GM18868 (cell line): Measurements from ENCODE around the gene ANKRD36.
"Not testable (repeated sequence)": the region's sequence is repeated elsewhere in the genome, so short reads cannot be mapped to it uniquely, and the experiment has no call there.

ENCODE experiments used
- ATAC-seq: cut with Tn5 transposase; IDR thresholded peaks from one replicate; pipeline ENCODE4 v1.9.1; 2021; ENCODE audit warnings: mild to moderate bottlenecking, moderate library complexity; ENCODE audit not compliant: unreplicated experiment

ANKRD36 gene

DNA sequence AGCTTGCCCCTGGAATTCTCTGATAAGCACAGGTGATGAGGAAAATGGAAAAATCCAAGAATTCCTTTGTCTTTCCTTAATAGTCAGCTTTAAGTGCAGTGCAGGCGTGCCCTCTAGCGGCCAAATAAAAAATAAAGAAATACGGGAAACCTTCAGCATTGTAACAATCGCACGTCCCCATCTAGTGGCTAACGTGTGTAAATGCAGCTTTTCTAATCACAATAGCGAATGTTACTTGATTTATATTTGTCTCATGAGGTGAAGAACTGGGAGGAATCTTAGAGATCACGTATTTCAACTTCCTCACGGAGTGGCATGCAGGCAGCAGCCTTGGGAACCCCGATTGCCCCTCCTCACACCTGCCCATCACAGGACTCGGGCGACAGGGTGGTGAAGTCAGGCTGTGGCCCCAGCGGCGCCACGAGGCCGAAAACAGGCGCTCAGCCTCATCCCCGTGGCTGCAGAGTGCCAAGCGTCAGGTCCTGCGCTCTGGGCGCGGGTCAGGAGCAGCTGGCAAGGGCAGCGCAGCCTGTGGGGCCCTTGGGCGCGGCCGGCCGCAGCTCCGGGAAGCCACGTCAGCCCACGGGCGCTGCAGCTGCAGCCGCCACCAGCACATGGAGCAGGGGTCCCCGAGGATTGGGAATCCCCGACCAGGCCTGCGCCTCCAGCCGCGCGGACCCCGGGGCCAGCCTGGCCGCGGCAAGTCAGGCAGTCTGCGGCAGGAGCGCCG is 468 bp upstream of the ANKRD36 start:
- ATAC-seq = not testable (repeated sequence)

DNA sequence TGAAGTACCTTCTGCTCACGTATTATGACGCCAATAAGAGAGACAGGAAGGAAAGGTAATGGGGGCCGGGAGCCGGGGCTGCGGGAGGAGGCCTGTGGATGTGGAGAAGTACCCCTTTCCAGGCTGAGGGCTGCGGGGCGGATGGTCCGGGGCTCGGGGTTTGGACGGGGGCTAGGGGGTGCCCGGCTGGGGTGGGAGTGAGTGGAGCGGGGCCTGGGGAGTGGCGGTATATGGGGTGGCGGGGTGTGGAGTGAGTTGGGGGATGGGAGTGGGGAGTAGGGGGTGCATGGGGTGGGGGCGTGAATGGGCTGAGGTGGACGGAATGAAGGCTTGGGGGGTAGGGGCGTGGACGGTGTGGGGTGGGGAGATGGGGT is 916 bp downstream of the ANKRD36 start:
- ATAC-seq = not testable (repeated sequence)

DNA sequence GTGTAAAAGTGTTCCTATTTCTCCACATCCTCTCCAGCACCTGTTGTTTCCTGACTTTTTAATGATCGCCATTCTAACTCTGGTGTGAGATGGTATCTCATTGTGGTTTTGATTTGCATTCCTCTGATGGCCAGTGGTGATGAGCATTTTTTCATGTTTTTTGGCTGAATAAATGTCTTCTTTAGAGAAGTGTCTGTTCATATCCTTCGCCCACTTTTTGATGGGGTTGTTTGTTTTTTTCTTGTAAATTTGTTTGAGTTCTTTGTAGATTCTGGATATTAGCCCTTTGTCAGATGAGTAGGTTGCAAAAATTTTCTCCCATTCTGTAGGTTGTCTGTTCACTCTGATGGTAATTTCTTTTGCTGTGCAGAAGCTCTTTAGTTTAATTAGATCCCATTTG is 16.1 kb downstream of the ANKRD36 start:
- ATAC-seq = not testable (repeated sequence)

DNA sequence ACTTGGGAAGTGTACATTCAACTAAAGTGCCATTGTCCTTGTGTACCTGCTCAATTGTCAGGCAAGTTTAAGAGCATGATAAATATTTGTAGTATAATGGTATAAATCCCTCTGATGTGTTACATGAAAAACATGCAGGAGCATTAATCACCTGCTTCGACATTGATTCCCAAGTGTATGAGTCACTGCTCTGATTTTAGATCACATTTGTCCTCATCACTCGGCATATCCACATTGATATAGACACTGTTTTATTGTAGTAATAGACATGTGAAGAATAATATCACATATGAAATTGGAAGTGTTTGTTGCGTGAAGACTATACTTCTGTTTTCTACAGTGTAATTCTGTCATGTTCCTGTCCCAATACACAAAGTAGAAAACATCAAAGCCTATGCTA is 31.1 kb downstream of the ANKRD36 start:
- not testable (repeated sequence) for ATAC-seq

DNA sequence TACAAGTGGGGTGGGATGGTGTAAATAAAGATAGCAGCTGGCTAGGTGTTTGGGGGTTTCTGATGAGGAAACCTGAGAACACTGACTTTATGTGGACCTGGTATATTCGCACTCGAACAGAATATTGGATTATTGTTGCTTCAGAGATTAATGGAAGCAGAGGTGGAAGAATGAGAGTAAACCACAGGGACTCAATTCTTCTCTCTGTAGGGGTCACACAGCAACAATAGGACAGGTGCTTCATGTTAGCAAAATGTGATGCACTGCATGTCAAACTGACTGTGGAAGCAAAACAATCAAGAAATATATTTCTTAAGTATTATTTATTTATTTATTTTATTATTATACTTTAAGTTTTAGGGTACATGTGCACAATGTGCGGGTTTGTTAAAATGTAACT is 53.6 kb downstream of the ANKRD36 start:
- not testable (repeated sequence) for ATAC-seq

DNA sequence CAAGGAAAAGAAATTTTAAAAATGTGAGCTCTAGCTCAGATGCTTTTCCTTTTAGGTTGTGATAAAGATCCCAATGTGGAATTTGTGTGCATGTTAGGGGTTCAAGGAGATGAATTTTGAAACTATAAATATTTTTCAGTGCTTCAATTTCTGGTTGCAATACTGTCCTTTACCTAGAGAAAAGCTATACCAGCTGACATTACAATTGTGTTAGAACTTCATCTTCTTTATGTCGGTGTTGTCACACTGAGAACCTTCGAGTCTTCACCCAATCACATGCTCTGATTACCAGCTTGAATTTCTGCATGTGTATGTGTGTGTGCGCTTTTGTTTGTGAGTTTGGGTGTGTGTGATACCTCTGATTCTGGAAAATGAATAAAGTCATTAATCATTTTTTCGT is 55.0 kb downstream of the ANKRD36 start:
- ATAC-seq = not testable (repeated sequence)

DNA sequence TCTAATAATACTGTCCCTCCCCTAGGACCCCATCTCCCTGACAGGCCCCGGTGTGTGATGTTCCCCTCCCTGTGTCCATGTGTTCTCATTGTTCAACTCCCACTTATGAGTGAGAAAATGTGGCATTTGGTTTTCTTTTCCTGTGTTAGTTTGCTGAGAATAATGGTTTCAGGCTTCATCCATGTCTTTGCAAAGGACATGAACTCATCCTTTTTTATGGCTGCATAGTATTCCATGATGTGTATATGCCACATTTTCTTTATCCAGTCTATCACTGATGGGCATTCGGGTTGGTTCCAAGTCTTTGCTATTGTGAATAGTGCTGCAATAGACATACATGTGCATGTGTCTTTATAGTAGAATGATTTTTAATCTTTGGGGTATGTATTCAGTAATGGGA is 55.6 kb downstream of the ANKRD36 start:
- not testable (repeated sequence) for ATAC-seq

DNA sequence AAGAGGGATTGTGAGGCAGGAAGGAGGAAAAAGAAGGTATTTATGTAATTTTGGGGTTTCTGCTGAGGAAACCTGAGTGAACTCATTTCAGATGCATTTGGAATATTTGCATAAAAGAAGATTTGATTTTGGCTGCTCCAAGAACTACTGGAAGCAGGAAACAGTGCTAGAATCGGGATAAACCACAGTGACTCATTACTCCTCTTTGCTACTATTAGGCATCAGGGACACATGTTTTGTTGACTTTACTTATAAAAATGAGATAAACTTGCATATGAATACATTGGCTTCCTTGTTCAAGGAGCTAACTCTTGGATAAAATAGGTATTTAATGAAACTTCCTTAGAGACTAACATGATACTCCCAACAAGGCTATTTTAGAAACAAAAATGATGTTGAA is 67.4 kb downstream of the ANKRD36 start:
- ATAC-seq = not testable (repeated sequence)

DNA sequence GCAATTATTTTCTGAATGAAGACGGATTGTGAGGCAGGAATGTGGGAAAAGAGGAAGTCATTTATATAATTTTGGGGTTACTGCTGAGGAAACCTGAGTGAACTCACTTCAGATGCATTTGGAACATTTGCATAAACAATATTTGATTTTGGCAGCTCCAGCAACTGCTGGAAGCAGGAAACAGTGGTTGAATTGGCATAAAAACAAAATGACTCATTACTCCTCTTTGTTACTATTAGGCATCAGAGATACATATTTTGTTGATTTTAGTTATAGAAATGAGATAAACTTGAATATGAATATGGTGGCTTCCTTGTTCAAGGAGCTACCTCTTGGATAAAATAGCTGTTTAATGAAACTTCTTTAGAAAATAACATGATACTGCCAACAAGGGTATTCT is 82.4 kb downstream of the ANKRD36 start:
- ATAC-seq = not testable (repeated sequence)

DNA sequence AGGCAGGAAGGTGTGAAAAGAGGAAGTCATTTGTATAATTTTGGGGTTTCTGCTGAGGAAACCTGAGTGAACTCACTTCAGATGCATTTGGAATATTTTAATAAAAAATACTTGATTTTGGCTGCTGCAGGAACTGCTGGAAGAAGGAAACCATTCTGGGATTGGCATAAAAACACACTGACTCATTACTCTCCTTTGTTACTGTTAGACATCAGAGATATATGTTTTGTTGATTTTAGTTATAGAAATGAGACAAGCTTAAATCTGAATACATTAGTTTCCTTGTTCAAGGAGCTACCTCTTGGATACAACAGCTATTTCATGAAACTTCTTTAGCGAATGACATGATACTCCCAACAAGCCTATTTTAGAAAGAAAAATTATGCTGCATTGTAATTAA is 84.3 kb downstream of the ANKRD36 start:
- ATAC-seq = not testable (repeated sequence)

DNA sequence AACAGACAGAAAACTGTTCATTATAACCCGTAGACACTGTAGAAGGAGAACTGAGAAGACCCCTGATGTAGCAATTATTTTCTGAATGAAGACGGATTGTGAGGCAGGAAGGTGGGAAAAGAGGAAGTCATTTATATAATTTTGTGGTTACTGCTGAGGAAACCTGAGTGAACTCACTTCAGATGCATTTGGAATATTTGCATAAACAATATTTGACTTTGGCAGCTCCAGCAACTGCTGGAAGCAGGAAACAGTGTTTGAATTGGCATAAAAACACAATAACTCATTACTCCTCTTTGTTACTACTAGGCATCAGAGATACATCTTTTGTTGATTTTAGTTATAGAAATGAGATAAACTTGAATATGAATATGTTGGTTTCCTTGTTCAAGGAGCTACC is 87.9 kb downstream of the ANKRD36 start:
- ATAC-seq = not testable (repeated sequence)

DNA sequence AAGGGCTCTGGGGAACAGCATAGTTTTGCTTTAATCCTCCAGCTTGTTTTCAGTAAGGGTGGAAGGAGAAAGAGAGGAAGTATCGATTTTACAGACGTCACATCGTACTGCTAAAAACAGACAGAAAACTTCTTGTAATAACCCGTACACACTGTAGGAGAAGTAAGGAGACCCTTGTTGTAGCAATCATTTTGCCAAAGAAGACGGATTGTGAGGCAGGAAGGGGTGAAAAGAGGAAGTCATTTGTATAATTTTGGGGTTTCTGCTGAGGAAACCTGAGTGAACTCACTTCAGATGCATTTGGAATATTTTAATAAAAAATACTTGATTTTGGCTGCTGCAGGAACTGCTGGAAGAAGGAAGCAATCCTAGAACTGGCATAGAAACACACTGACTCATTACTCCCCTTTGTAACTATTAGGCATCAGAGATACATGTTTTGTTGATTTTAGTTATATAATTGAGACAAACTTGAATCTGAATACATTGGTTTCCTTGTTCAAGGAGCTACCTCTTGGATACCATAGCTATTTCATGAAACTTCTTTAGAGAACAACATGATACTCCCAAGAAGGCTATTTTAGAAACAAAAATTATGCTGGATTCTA is 89.8 kb downstream of the ANKRD36 start:
- not testable (repeated sequence) for ATAC-seq

DNA sequence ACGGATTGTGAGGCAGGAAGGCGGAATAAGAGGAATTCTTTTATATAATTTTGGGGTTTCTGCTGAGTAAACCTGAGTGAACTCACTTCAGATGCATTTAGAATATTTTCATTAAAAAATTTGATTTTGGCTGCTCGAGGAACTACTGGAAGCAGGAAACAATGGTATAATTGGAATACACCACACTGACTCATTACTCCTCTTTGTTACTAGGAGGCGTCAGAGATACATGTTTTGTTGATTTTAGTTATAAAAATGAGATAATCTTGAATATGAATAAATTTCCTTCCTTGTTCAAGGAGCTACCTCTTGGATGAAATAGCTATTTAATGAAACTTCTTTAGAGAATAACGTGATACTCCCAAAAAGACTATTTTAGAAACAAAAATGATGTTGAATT is 97.4 kb downstream of the ANKRD36 start:
- no peak for ATAC-seq

DNA sequence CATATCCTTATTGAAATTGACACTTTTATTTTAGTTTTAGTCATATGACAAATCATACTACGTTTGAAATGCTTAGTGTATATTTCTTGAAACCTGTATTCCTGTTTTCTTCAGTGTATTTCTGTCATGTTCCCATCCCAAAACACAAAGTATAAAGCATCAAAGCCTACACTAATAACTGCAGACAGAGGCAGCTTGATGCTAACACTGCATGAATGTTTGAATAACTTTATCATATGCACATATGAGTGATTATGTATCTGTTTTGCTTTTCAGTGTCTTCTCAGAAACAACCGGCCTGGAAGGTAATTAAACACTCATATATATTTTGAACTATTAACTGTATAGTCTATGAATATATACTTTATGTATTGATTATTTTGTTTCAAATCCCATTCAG is 102.1 kb downstream of the ANKRD36 start:
- not testable (repeated sequence) for ATAC-seq

DNA sequence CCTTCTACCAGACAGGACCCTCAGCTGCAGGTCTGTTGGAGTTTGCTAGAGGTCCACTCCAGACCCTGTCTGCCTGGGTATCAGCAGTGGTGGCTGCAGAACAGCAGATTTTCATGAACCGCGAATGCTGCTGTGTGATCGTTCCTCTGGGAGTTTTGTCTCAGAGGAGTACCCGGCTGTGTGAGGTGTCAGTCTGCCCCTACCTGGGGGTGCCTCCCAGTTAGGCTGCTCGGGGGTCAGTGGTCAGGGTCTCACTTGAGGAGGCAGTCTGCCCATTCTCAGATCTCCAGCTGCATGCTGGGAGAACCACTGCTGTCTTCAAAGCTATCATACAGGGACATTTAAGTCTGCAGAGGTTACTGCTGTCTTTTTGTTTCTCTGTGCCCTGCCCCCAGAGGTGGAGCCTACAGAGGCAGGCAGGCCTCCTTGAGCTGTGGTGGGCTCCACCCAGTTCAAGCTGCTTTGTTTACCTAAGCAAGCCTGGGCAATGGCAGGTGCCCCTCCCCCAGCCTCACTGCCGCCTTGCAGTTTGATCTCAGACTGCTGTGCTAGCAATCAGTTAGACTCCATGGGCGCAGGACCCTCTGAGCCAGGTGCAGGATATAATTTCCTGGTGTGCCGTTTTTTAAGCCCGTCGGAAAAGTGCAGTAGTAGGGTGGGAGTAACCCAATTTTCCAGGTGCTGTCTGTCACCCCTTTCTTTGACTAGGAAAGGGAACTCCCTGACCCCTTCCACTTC is 118.1 kb downstream of the ANKRD36 start:
- ATAC-seq = not testable (repeated sequence)

DNA sequence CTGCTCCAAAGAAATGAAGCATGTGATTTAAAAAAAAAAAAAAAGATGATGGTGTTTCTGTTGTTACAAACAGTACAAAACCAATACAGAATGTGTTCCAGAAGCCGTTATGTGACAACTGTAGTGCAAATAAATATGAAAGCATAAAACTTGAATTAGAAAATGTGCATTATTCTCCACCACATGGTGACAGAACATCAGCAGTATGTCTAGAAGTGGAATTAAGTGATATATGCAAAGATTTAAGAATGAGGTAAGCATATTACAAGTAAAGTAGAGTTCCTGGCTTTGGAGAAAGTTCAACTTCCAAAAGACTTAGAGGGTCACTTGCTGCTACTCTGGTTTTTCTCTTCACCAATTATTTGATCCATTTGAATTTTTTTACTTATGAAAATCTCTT is 120.0 kb downstream of the ANKRD36 start:
- ATAC-seq = not testable (repeated sequence)

DNA sequence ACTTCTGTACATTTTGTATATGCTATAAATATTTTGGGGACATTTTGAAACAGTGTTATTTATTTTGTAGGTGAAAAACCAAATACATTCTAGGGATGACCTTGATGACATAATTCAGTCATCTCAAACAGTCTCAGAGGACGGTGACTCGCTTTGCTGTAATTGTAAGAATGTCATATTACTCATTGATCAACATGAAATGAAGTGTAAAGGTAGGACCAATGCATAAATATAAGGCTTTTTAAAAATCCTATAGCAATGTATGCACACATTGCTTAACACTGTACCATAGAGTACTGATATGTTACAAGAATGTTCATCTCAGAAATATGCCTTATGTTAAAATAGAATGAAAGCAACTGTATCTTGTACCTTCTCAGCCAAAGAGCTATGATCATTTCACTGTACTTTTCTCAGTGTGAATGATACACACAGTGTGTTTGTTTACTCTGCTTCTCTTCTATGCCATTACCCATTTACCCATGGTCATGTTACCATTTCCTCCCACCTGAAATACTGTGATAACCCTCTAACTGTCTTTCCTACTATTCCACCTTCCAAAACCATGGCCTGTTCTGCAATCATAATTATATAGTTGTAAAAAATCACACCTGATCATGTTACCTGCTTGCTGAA is 120.8 kb downstream of the ANKRD36 start:
- not testable (repeated sequence) for ATAC-seq

DNA sequence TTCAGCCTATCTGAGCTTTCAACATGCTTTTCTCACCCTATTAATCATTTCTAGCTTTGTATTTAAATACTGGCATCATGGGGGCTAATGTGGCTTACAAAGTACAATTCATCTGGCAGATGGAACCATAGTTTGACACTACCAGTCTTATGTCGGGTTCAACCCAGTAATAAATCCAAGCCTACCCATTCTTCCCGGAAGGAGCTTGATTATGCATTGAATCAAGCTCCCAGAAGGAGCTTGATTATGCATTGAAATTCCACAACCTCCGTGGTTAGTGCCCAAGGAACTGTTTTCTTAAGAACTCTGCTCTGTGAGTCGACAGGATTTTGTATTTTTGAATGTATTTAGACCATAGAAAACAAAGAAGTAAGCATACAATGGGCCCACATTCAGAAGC is 148.2 kb downstream of the ANKRD36 start:
- ATAC-seq = not testable (repeated sequence)

DNA sequence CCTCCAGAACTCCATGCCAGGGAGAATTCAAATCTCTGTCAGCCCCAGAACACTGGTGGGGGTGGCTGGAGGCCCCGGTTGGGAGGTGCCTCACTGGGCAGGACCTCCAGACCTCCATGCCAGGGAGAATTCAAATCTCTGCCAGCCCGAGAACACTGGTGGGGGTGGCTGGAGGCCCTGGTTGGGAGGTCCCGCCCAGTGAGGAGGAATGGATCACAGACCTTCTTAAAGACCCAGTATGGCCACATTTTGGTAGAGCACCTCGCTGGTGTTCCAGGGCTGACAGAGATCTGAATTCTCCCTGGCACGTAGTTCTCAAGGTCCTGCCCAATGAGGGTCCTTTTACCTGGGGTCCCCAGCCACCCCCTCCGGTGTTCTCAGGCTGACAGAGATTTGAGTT is 153.5 kb downstream of the ANKRD36 start:
- ATAC-seq = not testable (repeated sequence)

DNA sequence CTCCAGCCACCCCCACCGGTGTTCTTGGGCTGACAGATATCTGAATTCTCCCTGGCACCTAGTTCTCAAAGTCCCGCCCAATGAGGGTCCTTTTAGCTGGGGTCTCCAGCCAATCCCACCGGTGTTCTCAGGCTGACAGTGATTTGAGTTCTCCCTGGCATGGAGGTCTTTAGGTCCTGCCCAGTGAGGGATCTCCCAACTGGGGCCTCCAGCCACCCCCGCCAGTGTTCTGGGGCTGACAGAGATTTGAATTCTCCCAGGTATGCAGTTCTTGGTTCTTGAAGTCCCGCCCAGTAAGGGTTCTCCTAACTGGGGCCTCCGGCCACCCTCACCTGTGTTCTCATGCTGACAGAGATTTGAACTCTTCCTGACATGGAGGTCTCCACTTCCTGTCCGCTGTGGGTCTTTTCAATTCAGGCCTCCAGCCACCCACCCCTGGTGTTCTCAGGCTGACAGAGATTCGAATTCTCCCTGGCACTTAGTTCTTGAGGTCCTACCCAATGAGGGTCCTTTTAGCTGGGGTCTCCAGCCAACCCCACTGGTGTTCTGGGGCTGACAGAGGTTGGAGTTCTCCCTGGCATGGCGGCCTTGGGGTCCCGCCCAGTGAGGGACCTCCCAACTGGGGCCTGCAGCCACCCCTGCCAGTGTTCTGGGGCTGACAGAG is 154.6 kb downstream of the ANKRD36 start:
- ATAC-seq = no peak

DNA sequence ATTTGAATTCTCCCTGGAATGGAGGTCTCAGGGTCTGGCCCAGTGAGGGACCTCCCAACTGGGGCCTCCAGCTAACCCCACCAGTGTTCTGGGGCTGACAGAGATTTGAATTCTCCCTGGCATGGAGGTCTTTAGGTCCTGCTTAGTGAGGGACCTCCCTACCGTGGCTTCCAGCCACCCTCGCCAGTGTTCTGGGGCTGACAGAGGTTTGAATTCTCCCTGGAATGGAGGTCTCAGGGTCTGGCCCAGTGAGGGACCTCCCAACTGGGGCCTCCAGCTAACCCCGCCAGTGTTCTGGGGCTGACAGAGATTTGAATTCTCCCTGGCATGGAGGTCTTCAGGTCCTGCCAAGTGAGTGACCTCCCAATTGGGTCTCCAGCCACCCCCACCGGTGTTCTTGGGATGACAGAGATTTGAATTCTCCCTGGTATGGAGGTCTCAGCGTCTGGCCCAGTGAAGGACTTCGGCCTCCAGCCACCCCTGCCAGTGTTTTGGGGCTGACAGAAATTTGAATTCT is 155.2 kb downstream of the ANKRD36 start:
- ATAC-seq = not testable (repeated sequence)
